Ectodermal cell (in vitro differentiated cells): ENCODE results near the gene CD81.
"Not testable (repeated sequence)": the region's sequence is repeated elsewhere in the genome, so short reads cannot be mapped to it uniquely, and the experiment has no call there.

Experiments
- H3K27ac ChIP-seq: 2 replicates; pipeline ENCODE4 v1.7.0; 2013; ENCODE audit warnings: mild to moderate bottlenecking, low read depth, low read length; ENCODE audit not compliant: insufficient read depth, poor library complexity, severe bottlenecking
- H3K27me3 ChIP-seq: 2 replicates; pipeline ENCODE4 v1.7.0; 2013; ENCODE audit warnings: mild to moderate bottlenecking, low read length; ENCODE audit not compliant: insufficient read depth, control insufficient read depth, poor library complexity, severe bottlenecking
- H3K36me3 ChIP-seq: one replicate; pipeline ENCODE4 v1.7.0; 2013; ENCODE audit warnings: low read length; ENCODE audit not compliant: control insufficient read depth, insufficient read depth
- H3K4me1 ChIP-seq: one replicate; pipeline ENCODE4 v1.7.0; 2013; ENCODE audit warnings: low read length; ENCODE audit not compliant: control insufficient read depth, insufficient read depth
- H3K4me3 ChIP-seq: 2 replicates; pipeline ENCODE4 v1.7.0; 2013; ENCODE audit warnings: low read depth, low read length, control low read depth; ENCODE audit not compliant: insufficient read depth
- H3K9me3 ChIP-seq: 2 replicates; pipeline ENCODE4 v1.7.0; 2013; ENCODE audit warnings: mild to moderate bottlenecking, low read length, moderate library complexity; ENCODE audit not compliant: control insufficient read depth
- WGBS, 2 experiments: methylation state at CpG; one replicate each; pipeline ENCODE4 v1.1.7; 2013; ENCODE audit warnings: missing lambda C conversion rate in 2 of 2; 5-methylcytosine and 5-hydroxymethylcytosine counted together

CD81 gene

DNA sequence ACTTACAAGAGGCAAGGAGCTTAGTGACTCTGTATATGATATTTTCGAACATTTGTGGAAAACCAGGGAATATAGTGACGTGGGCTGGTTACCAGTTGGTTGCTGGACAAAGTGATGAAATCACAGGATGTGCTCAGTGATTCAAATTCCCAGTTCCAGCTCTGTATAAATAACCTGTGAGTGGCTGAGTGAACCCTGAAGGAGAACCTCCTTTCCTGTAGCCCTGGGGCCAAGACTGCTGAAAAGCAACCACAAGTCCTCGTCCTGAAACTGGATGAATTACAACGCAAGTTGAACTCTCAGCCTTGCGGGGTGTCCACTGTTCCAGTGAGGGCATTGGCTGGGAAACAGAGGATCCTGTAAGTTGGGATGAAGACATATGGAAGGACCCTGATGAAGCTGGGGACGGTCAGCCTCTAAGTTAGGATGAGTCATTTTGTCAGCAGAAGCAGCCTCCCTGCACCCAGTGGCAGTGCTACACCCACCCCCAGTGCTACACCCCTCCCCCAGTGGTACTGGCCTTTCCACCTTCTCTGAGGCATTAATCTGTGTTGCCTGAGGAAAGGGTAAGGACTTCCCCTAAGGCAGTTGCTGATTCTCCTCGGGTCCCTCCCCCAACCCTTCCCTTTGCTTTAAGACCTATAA is 22.0 kb upstream of the CD81 start:
- WGBS, 2 experiments = 77 to 83% methylated on average over 7 of the region's 7 CpGs
- no peaks in the 10 kb centered on the region for H3K4me1 ChIP-seq
- no peak overlapping the region for H3K27ac ChIP-seq
- no peaks in the 10 kb centered on the region for H3K9me3 ChIP-seq
- H3K4me3 ChIP-seq = no peak overlapping the region
- no peaks in the 10 kb centered on the region for H3K27me3 ChIP-seq
- H3K36me3 ChIP-seq = no peaks in the 10 kb centered on the region

DNA sequence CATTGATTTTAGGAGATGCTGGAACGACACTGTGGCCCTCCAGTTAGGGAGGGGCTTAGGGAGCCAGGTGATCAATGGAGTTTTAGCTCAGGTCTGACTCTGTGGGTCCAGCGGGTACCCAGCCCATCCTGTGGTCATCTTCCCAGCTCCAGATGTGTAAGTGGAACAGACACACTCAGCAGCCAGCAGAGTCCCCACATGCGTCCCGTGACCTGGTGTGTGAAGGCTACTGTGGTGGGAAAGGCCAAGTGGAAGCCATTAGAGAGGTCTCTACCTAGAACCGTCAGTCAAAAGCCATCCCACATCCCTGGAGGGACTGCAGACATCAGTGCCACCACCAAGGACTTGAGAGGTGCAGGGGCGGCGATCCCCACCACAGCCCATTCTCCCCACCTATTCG is 19.9 kb upstream of the CD81 start:
- 73 to 77% methylated on average over 8 of the region's 8 CpGs for WGBS, 2 experiments
- H3K27ac ChIP-seq = no peak overlapping the region
- no peak overlapping the region for H3K4me3 ChIP-seq
- no peaks in the 10 kb centered on the region for H3K36me3 ChIP-seq
- no peaks in the 10 kb centered on the region for H3K27me3 ChIP-seq
- no peaks in the 10 kb centered on the region for H3K4me1 ChIP-seq
- H3K9me3 ChIP-seq = no peaks in the 10 kb centered on the region

DNA sequence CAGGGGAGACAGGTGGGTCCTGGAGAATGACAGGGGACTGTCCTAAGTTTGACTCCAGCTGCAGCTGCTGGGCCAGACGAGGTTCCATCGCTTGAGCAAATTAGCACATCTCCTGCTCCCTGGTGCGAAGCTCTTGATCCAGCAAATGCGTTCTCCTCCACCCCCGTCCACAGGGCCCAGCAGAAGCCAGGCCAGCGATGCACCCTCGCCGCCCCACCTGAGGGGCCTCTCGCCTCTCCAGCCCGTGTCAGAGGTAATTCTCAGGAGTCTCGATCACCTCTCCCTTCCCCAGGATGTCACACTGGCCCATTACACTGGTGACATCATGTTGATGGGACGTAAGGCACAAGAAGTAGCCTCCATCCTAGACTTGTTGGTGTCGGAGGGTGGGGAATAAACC is 19.5 kb upstream of the CD81 start:
- not testable (repeated sequence) for H3K4me3 ChIP-seq, H3K27ac ChIP-seq, H3K27me3 ChIP-seq, H3K4me1 ChIP-seq, H3K36me3 ChIP-seq, H3K9me3 ChIP-seq
- 87 to 89% methylated on average over 12 to 13 of the region's 13 CpGs for whole genome bisulfite sequencing, 2 experiments

DNA sequence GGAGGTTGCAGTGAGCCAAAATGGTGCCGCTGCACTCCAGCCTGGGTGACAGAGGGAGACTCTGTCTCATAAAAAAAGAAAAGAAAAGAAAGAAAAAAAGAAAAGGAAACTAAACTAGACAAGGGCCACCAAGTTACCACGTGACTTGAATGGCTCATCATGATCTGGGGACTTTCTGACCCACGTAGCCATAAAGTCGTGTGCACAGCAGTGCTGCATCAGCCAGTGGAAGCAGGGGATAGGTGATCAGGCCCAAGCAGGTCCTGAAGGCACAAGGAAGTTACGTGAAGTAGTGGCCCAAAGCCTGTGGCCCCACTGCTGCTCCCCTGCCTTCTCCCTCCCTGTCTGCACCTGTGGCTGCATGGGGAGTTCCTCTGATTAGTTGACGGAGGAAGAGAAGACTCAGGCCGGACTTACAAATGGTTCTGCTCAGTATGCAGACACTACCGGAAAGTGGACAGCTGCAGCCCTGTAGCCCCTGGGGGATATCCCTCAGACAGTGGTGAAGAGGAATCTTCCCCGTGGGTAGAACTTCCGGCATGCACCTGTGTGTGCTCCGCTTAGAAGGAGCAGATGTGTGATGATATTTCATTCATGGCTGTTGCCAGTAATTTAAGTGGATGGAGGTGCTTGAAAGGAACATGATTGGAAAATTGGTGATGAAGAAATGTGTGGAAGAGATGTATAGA is 18.2 kb upstream of the CD81 start:
- 93 to 95% methylated on average over 11 of the region's 11 CpGs for WGBS, 2 experiments
- no peaks in the 10 kb centered on the region for H3K9me3 ChIP-seq
- no peaks in the 10 kb centered on the region for H3K36me3 ChIP-seq
- no peak overlapping the region for H3K27ac ChIP-seq
- H3K4me1 ChIP-seq = no peaks in the 10 kb centered on the region
- H3K27me3 ChIP-seq = no peaks in the 10 kb centered on the region
- no peak overlapping the region for H3K4me3 ChIP-seq

DNA sequence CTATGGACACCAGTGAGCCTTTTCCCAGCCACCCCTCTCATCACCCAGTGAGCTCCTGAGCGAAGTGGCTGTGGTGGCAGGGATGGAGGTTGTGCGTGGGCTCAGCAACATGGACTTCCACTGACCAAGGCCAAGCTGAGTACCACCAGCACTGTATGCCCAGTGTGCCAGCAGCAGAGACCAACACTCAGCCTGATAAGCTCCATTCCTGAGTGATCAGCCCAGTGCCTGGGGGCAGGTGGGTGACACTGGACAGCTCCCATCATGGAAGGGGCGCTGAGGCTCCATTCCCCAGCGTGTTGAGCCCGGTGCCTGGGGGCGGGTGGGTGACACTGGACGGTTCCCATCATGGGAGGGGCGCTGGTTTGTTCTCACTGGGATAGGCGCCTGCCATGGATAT is 17.6 kb upstream of the CD81 start:
- Histone ChIP-seq H3K27ac (no peak overlapping the region), H3K4me1 (no peaks in the 10 kb centered on the region), H3K27me3 (no peaks in the 10 kb centered on the region), H3K36me3 (no peaks in the 10 kb centered on the region), H3K9me3 (no peaks in the 10 kb centered on the region), H3K4me3 (no peak overlapping the region)
- WGBS, 2 experiments = 92 to 93% methylated on average over 9 of the region's 9 CpGs

DNA sequence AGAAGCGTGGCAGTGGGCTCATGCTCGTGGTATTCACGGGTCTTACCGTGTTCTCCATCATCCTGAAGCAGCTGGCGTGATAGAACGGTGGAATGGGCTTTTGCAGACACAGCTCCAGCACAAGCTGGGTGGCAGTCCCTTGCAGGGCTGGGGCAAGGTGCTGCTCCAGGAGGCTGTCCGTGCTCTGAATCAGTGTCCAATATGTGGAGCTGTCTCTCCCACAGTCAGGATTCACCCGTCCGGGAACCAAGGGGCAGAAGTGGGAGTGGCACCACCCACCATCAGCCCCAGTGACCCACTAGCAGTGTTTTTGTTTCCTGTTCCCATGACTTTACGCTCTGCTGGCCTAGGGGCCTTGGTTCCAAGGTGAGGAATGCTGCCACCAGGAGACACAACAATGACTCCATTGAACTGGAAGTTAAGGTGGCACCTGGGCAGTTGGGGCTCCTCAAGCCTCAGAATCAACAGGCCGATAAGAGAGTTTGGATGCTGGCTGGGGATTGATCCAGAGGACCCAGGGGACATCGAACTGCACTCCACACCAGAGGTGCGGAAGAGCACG is 16.9 kb upstream of the CD81 start:
- no peak overlapping the region for H3K4me3 ChIP-seq
- no peaks in the 10 kb centered on the region for H3K9me3 ChIP-seq
- no peaks in the 10 kb centered on the region for H3K36me3 ChIP-seq
- H3K4me1 ChIP-seq = no peaks in the 10 kb centered on the region
- H3K27me3 ChIP-seq = no peaks in the 10 kb centered on the region
- H3K27ac ChIP-seq = no peak overlapping the region
- 92 to 93% methylated on average over 14 of the region's 14 CpGs for WGBS, 2 experiments

DNA sequence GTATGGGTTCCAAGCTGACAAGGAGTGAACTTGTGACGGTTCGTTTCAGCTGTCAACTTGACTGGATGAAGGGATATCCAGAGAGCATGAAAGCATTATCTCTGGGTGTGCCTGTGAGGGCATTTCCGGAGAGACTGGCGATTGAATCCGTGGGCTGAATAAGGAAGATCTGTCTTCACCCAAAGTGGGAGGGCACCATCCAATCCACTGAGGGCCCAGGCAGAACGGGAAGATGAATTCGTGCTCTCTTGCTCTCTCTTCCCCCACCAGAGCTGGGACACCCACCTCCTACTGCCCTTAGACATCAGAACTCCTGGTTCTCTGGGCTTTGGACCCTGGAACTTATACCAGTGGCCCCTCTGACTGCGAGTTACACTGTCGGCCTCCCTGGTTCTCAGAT is 15.5 kb upstream of the CD81 start:
- Histone ChIP-seq H3K36me3 (no peaks in the 10 kb centered on the region), H3K27me3 (no peaks in the 10 kb centered on the region), H3K9me3 (no peaks in the 10 kb centered on the region), H3K4me1 (no peaks in the 10 kb centered on the region), H3K27ac (no peak overlapping the region), H3K4me3 (no peak overlapping the region)
- WGBS, 2 experiments = 84 to 85% methylated on average over 9 of the region's 9 CpGs

DNA sequence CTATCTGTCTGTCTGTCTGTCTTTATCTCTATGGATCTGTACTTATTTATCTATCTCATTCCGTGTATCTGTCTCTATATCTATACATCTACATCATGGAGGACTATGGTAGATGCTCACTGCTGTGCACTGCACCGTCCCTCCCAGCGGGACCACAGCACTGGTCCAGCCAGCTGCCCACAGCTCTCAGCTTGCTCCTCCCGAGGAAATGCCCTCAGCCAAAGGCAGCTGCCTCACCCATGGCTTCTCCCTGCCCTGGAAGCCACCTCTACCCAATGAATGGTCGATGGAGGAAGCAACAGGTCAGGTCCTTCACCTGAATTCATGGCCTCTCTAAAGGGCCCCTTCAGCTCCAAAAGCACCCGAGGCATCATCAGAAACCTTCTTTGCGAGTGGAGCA is 14.7 kb upstream of the CD81 start:
- 89 to 93% methylated on average over 7 of the region's 7 CpGs for WGBS, 2 experiments
- Histone ChIP-seq H3K36me3 (no peaks in the 10 kb centered on the region), H3K27me3 (no peaks in the 10 kb centered on the region)

DNA sequence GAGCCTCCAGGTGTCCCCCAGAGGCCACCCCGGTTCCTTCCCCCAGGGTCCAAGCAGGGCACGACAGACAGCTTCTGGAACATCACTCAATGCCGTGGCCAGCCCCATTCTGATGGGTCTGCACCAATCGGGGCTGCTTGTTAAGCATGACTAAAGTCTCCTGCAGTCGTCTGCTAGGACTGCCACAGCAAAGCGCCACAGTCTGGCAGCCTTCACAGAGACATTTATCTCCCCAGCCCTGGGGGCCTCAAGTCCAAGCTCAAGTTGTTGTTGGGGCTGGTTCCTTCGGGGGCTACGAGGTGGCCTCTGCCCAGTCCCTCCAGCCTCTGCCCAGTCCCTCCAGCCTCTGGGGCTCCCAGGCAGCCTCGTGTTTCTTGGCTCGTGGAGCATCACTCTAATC is 14.0 kb upstream of the CD81 start:
- Histone ChIP-seq H3K27ac (no peak overlapping the region), H3K4me3 (no peak overlapping the region), H3K36me3 (no peaks in the 10 kb centered on the region), H3K4me1 (no peaks in the 10 kb centered on the region), H3K27me3 (no peaks in the 10 kb centered on the region), H3K9me3 (no peaks in the 10 kb centered on the region)
- WGBS, 2 experiments = 90% methylated on average over 10 of the region's 10 CpGs

More for the DNA sequence above, 14.7 kb upstream of the CD81 start:
- Histone ChIP-seq H3K4me3 (no peak overlapping the region), H3K27ac (no peak overlapping the region), H3K4me1 (no peaks in the 10 kb centered on the region), H3K9me3 (no peaks in the 10 kb centered on the region)

DNA sequence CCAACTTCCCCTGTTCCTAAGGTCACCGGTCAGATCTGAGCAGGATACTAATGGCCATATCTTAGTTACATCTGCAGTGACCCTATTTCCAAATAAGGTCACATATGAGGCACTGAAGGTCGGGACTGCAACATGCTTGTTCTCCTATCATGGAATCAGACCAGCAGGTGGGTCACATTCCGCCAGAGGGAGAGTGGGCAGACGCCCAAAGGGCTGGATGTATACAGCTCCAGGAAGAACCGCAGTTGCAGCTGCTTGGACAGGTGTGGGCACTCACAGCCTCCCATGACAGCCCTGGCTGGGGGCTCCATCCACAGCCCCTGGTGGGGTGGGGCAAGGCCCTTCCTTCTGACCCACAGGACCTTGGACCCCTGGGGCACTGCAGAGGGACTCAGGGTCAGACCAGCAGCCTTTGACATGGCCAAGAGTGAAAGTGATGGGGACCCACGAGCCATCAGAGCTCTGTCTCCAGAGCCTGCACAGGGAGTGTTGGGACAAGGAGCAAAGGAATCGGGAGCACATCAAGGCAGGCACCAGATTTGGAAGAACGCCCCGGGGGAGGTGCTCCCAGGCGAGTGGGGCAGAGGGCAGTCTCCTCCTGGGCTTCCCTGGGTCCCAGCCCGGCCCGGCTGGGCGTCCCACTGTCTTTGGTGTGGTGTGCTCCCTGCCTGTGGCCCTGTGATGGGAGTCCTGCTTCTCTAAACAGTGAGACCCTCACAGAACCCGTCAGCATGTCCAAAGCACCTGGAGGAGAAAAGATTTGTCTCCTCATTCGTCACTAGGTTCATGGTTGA is 13.3 kb upstream of the CD81 start:
- H3K27me3 ChIP-seq = no peaks in the 10 kb centered on the region
- no peak overlapping the region for H3K27ac ChIP-seq
- no peaks in the 10 kb centered on the region for H3K4me1 ChIP-seq
- H3K4me3 ChIP-seq = no peak overlapping the region
- H3K9me3 ChIP-seq = no peaks in the 10 kb centered on the region
- H3K36me3 ChIP-seq = no peaks in the 10 kb centered on the region
- 93% methylated on average over 15 of the region's 15 CpGs for WGBS, 2 experiments
